NCI-H2107 treated with DMSO at 0.1 percent for 48 hours (cell line): ENCODE results near the gene CNKSR1.
"Not testable (repeated sequence)": the region's sequence is repeated elsewhere in the genome, so short reads cannot be mapped to it uniquely, and the experiment has no call there.

Experiments
- DNase-seq: peaks from one replicate; lab custom pipeline; 2025; ENCODE audit not compliant: unreplicated experiment; lab: John Stamatoyannopoulos, UW

The CNKSR1 gene

DNA sequence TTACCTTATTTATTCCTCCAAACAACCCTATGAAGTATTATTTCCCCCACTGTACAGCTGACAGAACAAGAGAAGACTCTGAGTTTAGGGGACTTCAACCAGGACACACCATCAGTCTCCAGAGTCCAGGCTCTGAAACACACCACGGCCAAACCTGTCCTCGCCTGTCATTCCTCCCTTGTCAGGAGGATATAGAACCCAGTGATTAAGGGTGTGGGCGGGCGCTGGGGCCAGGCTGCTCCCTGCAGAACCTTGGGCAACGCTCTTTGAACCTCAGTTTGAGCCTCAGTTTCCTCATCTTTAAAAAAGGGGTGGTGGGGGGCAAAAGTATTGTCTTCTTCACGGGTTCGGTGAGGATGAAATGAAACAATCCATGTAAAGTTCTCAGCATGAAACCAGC is 47.3 kb downstream of the CNKSR1 start:
- no peak for DNase-seq

GRCh38 chr1:26225033-26225831 is 47.9 kb downstream of the CNKSR1 start:
- DNase-seq: no peak

- not testable (repeated sequence) for DNase-seq
Observed at GRCh38 chr1:26230682-26231081, 53.4 kb downstream of the CNKSR1 start.

GRCh38 chr1:26233903-26234643 is 56.8 kb downstream of the CNKSR1 start, which contains the start of gene CEP85:
Gene CEP85, plus strand, starts transcription at chr1:26234200. Its CDS starts 5,584 bp downstream, at chr1:26239784.
- DNase-seq: peak; percentile 99

DNA sequence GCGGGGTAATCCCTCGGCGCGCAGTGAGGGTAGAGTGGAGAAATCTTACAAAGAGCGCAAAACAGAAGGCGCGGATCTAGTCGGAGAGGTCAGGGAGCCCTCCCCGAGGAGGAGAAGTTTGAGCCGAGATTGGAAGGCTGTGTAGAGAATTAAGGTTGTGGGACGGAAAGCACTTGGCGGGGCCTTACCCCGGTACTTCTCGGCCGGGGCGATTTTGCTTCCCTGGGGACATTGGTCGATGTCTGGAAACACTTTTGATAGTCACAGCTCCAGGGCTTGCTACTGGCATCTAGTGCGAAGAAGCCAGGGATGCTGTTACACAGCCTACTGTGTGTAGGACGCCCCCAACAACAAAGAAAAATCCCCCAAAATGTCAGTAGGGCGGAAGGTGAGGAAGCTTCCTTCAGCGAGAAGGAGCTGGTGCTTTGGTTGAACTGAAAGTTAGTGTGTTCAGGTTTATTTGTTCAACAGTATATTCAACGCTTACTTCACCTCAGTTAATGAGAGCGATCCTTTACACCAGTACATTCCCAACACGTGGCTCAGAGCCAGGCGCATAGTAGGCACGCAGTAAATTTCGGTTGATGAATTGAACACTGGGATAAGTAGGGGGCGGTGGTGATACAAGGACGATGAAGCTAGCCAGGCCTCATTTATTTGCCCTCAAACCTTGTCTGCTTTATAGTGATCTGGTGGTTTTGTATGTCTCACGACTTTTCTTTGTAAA is 57.5 kb downstream of the CNKSR1 start:
- peak; percentile 25 for DNase-seq

- DNase-seq: no peak
Observed at GRCh38 chr1:26237230-26237966, 60.1 kb downstream of the CNKSR1 start.
